ENCODE results near the gene MEGF9.
"Not testable (repeated sequence)": the region's sequence is repeated elsewhere in the genome, so short reads cannot be mapped to it uniquely, and the experiment has no call there.

DNA sequence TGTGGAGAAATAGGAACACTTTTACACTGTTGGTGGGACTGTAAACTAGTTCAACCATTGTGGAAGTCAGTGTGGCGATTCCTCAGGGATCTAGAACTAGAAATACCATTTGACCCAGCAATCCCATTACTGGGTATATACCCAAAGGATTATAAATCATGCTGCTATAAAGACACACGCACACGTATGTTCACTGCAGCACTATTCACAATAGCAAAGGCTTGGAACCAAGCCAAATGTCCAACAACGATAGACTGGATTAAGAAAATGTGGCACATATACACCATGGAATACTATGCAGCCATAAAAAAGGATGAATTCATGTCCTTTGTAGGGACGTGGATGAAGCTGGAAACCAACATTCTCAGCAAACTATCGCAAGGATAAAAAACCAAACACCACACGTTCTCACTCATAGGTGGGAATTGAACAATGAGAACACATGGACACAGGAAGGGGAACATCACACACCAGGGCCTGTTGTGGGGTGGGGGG, 162.0 kb downstream of the MEGF9 start:
- TF ChIP-seq, protein P1, sequence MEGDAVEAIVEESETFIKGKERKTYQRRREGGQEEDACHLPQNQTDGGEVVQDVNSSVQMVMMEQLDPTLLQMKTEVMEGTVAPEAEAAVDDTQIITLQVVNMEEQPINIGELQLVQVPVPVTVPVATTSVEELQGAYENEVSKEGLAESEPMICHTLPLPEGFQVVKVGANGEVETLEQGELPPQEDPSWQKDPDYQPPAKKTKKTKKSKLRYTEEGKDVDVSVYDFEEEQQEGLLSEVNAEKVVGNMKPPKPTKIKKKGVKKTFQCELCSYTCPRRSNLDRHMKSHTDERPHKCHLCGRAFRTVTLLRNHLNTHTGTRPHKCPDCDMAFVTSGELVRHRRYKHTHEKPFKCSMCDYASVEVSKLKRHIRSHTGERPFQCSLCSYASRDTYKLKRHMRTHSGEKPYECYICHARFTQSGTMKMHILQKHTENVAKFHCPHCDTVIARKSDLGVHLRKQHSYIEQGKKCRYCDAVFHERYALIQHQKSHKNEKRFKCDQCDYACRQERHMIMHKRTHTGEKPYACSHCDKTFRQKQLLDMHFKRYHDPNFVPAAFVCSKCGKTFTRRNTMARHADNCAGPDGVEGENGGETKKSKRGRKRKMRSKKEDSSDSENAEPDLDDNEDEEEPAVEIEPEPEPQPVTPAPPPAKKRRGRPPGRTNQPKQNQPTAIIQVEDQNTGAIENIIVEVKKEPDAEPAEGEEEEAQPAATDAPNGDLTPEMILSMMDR (IDR thresholded peaks at IDR 0.05): not testable (repeated sequence)
- not testable (repeated sequence) for TF ChIP-seq POLR2A, EP300, POLR2AphosphoS5 (IDR thresholded peaks at IDR 0.05)

Measured in sigmoid colon (tissue), 4 donors.